Activated CD4-positive, alpha-beta memory T cell treated with anti-CD3 and anti-CD28 coated beads, Interleukin-2, amount 10 ng/mL, durations not matched to agents 7 days and 5 days (primary cell): ENCODE results near the gene C1QTNF1. TPM values are rescaled to one million over a fixed set of nuclear protein-coding genes. Genes with fewer than 3 reads are reported as not detected.
"Not testable (repeated sequence)": the region's sequence is repeated elsewhere in the genome, so short reads cannot be mapped to it uniquely, and the experiment has no call there.

Source experiments
- CTCF ChIA-PET: fragments of 350-600 bp; sonication (Branson Sonifier 250); formaldehyde crosslinking; loops from one replicate; lab custom pipeline; 2021; ENCODE audit warnings: antibody characterized with exemption, inconsistent platforms; lab: Charles Lee
- POLR2A ChIA-PET: fragments of 350-600 bp; sonication (Branson Sonifier 250); formaldehyde crosslinking; loops from one replicate; lab custom pipeline; 2021; ENCODE audit warnings: antibody characterized with exemption; lab: Charles Lee
- DNase-seq: peaks from one replicate; pipeline ENCODE4 v3.0.0-alpha.2; 2020
- H3K27ac Mint-ChIP-seq: one replicate; pipeline ENCODE4 v1.8.0; 2021; ENCODE audit warnings: mild to moderate bottlenecking, mixed read lengths
- H3K27me3 Mint-ChIP-seq: one replicate; pipeline ENCODE4 v1.8.0; 2021; ENCODE audit warnings: mixed read lengths
- H3K36me3 Mint-ChIP-seq: one replicate; pipeline ENCODE4 v1.8.0; 2021; ENCODE audit warnings: low read depth, mixed read lengths
- H3K4me1 Mint-ChIP-seq: one replicate; pipeline ENCODE4 v1.8.0; 2021; ENCODE audit warnings: mixed read lengths
- H3K4me3 Mint-ChIP-seq: one replicate; pipeline ENCODE4 v1.8.0; 2021; ENCODE audit warnings: mild to moderate bottlenecking, mixed read lengths
- H3K9me3 Mint-ChIP-seq: one replicate; pipeline ENCODE4 v1.8.0; 2021; ENCODE audit warnings: mixed read lengths
- total RNA-seq, 2 experiments: library from RNA; stranded (reverse); gene quantifications; one replicate each; pipeline ENCODE4 v1.2.3, GENCODE V29; 2021

C1QTNF1 gene
- total RNA-seq, 2 experiments from 2014 or later, result not detected

- peaks cover 14% of the 10 kb centered on the region for H3K4me1 Mint-ChIP-seq
- DNase-seq, result no peak
- peaks cover 3% of the 10 kb centered on the region for H3K9me3 Mint-ChIP-seq
- H3K27me3 Mint-ChIP-seq, result peaks cover 16% of the 10 kb centered on the region
- CTCF ChIA-PET, result interaction anchor here (1.7 kb wide), 1 partner anchor 8 kb away, joined by 3 read pairs; no protein-coding TSS in a partner anchor
- no peaks in the 10 kb centered on the region for H3K36me3 Mint-ChIP-seq
- no peak overlapping the region for H3K4me3 Mint-ChIP-seq
- H3K27ac Mint-ChIP-seq, result no peak overlapping the region
- POLR2A ChIA-PET, result no interaction called here
Measured at GRCh38 chr17:79014158-79014758, 9.7 kb upstream of the C1QTNF1 start.

- Mint-ChIP-seq H3K9me3 (peaks cover 3% of the 10 kb centered on the region), H3K36me3 (no peaks in the 10 kb centered on the region), H3K27me3 (peaks cover 35% of the 10 kb centered on the region), H3K4me3 (no peak overlapping the region), H3K27ac (no peak overlapping the region), H3K4me1 (no peaks in the 10 kb centered on the region)
- ChIA-PET POLR2A (no interaction called here), CTCF (no interaction called here)
- DNase-seq, result no peak
Measured at GRCh38 chr17:79017546-79018369, 6.2 kb upstream of the C1QTNF1 start.

GRCh38 chr17:79018370-79018695 lies 5.6 kb upstream of the C1QTNF1 start:
- ChIA-PET POLR2A (no interaction called here), CTCF (no interaction called here)
- Mint-ChIP-seq H3K4me3 (no peak overlapping the region), H3K36me3 (no peaks in the 10 kb centered on the region), H3K27ac (no peak overlapping the region), H3K4me1 (peaks cover under 1% of the 10 kb centered on the region), H3K27me3 (peaks cover 35% of the 10 kb centered on the region), H3K9me3 (peaks cover 3% of the 10 kb centered on the region)
- DNase-seq, result no peak

GRCh38 chr17:79019261-79019631 lies 4.7 kb upstream of the C1QTNF1 start:
- DNase-seq, result no peak
- H3K27ac Mint-ChIP-seq, result no peak overlapping the region
- H3K4me1 Mint-ChIP-seq, result peaks cover 5% of the 10 kb centered on the region
- H3K9me3 Mint-ChIP-seq, result no peaks in the 10 kb centered on the region
- ChIA-PET POLR2A (no interaction called here), CTCF (no interaction called here)
- peaks cover 37% of the 10 kb centered on the region for H3K27me3 Mint-ChIP-seq
- no peaks in the 10 kb centered on the region for H3K36me3 Mint-ChIP-seq
- no peak overlapping the region for H3K4me3 Mint-ChIP-seq

GRCh38 chr17:79019632-79020584 lies 4.1 kb upstream of the C1QTNF1 start:
- ChIA-PET POLR2A (no interaction called here), CTCF (no interaction called here)
- H3K9me3 Mint-ChIP-seq, result no peaks in the 10 kb centered on the region
- no peak overlapping the region for H3K27ac Mint-ChIP-seq
- peaks cover 9% of the 10 kb centered on the region for H3K4me1 Mint-ChIP-seq
- peaks cover 41% of the 10 kb centered on the region for H3K27me3 Mint-ChIP-seq
- H3K4me3 Mint-ChIP-seq, result no peak overlapping the region
- peak; percentile 58 for DNase-seq
- no peaks in the 10 kb centered on the region for H3K36me3 Mint-ChIP-seq

- Mint-ChIP-seq H3K27ac (no peak overlapping the region), H3K4me1 (peaks cover 13% of the 10 kb centered on the region), H3K36me3 (no peaks in the 10 kb centered on the region), H3K9me3 (no peaks in the 10 kb centered on the region), H3K27me3 (peaks cover 48% of the 10 kb centered on the region), H3K4me3 (no peak overlapping the region)
- DNase-seq, result no peak
- CTCF ChIA-PET, result interaction anchor here (0.5 to 1.5 kb wide), 3 partner anchors 8 to 546 kb away, joined by 3 read pairs; no protein-coding TSS in a partner anchor
- POLR2A ChIA-PET, result no interaction called here
Measured at GRCh38 chr17:79020631-79021301, 3.2 kb upstream of the C1QTNF1 start.

- H3K27ac Mint-ChIP-seq, POLR2A ChIA-PET, H3K9me3 Mint-ChIP-seq, H3K36me3 Mint-ChIP-seq, H3K4me3 Mint-ChIP-seq, DNase-seq: not testable (repeated sequence)
- CTCF ChIA-PET, result interaction anchor here (0.7 to 1.5 kb wide), 4 partner anchors 8 to 370 kb away, joined by 3 read pairs; partner anchors contain the start of gene CANT1
- Mint-ChIP-seq H3K4me1 (peaks cover 13% of the 10 kb centered on the region), H3K27me3 (peaks cover 52% of the 10 kb centered on the region)
Measured at GRCh38 chr17:79021929-79022328, 2.0 kb upstream of the C1QTNF1 start.

- no peak overlapping the region for H3K4me3 Mint-ChIP-seq
- POLR2A ChIA-PET, result no interaction called here
- no peak overlapping the region for H3K27ac Mint-ChIP-seq
- peaks cover 55% of the 10 kb centered on the region for H3K27me3 Mint-ChIP-seq
- DNase-seq, result no peak
- no peaks in the 10 kb centered on the region for H3K36me3 Mint-ChIP-seq
- no peaks in the 10 kb centered on the region for H3K9me3 Mint-ChIP-seq
- peaks cover 13% of the 10 kb centered on the region for H3K4me1 Mint-ChIP-seq
- CTCF ChIA-PET, result interaction anchor here (0.7 to 1.1 kb wide), 2 partner anchors 9 to 369 kb away, joined by 3 read pairs; no protein-coding TSS in a partner anchor
Measured at GRCh38 chr17:79022507-79022991, 1.4 kb upstream of the C1QTNF1 start.

- Mint-ChIP-seq H3K27ac (no peak overlapping the region), H3K4me1 (peaks cover 13% of the 10 kb centered on the region), H3K36me3 (no peaks in the 10 kb centered on the region), H3K4me3 (no peak overlapping the region), H3K27me3 (peaks cover 57% of the 10 kb centered on the region), H3K9me3 (no peaks in the 10 kb centered on the region)
- DNase-seq, result no peak
- POLR2A ChIA-PET, result no interaction called here
- CTCF ChIA-PET, result no interaction called here
Measured at GRCh38 chr17:79023180-79023705, 726 bp upstream of the C1QTNF1 start.

GRCh38 chr17:79024901-79025737 lies 1.1 kb downstream of the C1QTNF1 start:
- Mint-ChIP-seq H3K27me3 (peaks cover 63% of the 10 kb centered on the region), H3K4me3 (no peak overlapping the region), H3K27ac (no peak overlapping the region), H3K9me3 (no peaks in the 10 kb centered on the region), H3K36me3 (no peaks in the 10 kb centered on the region), H3K4me1 (peaks cover 13% of the 10 kb centered on the region)
- CTCF ChIA-PET, result interaction anchor here (0.6 to 1.0 kb wide), 2 partner anchors 21 to 834 kb away, joined by 3 read pairs; no protein-coding TSS in a partner anchor
- DNase-seq, result no peak
- POLR2A ChIA-PET, result no interaction called here

- Mint-ChIP-seq H3K36me3 (no peaks in the 10 kb centered on the region), H3K27me3 (peaks cover 54% of the 10 kb centered on the region), H3K27ac (no peak overlapping the region), H3K4me3 (no peak overlapping the region), H3K4me1 (peaks cover 13% of the 10 kb centered on the region), H3K9me3 (no peaks in the 10 kb centered on the region)
- ChIA-PET CTCF (interaction anchor here (1.0 kb wide), 2 partner anchors 11 to 19 kb away, joined by 3 read pairs; no protein-coding TSS in a partner anchor), POLR2A (no interaction called here)
- no peak for DNase-seq
Measured at GRCh38 chr17:79026376-79027273, 2.7 kb downstream of the C1QTNF1 start.
